Uterus (tissue), 2 donors: Measurements from ENCODE around the gene CDCA4.

Experiments used
- POLR2A ChIP-seq, 2 donors: fragments of 450-650 bp; IDR thresholded peaks; one replicate each; pipeline ENCODE4 v1.6.1; 2016; ENCODE audit warnings: antibody characterized with exemption in 2 of 2, mild to moderate bottlenecking in 1 of 2, moderate library complexity in 1 of 2
- TF ChIP-seq, protein P1 (sequence below), 4 experiments: fragments of 200-600 bp in 2 of 4; fragments of 450-650 bp in 2 of 4; sonication (generic) in 2 of 4; IDR thresholded peaks; one replicate each; pipeline ENCODE4 v1.5.1; 2016 to 2019; ENCODE audit warnings: antibody characterized with exemption in 4 of 4, mild to moderate bottlenecking in 2 of 4, moderate library complexity in 1 of 4

DNA sequence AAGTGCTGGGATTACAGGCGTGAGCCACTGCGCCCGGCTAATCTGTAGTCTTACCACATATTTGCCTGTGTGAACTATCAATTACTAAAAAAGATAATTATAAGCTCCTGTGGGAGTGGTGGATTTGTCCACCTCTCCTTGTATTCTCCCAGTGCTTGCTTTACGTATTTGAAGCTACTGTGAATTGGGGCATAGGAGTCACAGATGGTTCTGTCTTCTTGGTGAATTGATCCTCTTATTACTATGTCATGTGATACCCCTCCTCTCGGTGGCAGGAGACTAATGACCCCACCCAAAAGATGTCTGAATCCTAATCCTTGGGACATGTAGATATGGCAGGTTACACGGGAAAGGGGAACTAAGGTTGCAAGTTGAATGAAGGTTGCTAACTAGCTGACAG is 32.5 kb upstream of the CDCA4 start:
- TF ChIP-seq, protein P1, sequence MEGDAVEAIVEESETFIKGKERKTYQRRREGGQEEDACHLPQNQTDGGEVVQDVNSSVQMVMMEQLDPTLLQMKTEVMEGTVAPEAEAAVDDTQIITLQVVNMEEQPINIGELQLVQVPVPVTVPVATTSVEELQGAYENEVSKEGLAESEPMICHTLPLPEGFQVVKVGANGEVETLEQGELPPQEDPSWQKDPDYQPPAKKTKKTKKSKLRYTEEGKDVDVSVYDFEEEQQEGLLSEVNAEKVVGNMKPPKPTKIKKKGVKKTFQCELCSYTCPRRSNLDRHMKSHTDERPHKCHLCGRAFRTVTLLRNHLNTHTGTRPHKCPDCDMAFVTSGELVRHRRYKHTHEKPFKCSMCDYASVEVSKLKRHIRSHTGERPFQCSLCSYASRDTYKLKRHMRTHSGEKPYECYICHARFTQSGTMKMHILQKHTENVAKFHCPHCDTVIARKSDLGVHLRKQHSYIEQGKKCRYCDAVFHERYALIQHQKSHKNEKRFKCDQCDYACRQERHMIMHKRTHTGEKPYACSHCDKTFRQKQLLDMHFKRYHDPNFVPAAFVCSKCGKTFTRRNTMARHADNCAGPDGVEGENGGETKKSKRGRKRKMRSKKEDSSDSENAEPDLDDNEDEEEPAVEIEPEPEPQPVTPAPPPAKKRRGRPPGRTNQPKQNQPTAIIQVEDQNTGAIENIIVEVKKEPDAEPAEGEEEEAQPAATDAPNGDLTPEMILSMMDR (IDR thresholded peaks at IDR 0.05): no peak
- TF ChIP-seq POLR2A (IDR thresholded peaks at IDR 0.05): no peak
